Measurements from ENCODE around the gene ARID1B.

The ARID1B gene

DNA sequence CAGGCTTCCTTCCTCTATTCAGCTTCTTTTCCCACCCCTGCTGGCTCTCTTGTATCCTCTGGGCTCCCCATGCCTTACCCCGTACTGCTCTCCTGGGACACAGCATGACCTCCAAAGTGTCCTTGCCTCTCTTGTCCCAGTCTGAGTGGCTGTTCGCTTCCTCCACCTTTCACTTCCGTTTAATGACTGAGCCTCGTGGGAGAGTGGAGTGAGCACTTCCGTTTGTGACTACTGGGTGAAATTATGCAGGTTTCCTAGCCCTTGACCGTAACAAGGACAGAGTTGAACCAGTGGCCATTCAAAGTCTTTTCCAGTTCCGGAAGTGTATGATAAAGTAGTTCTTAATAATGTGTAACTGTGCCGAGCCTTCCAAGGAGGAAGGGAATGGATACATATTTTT, 109.2 kb downstream of the ARID1B start:
- Histone ChIP-seq H3K9me3 (ENCODE audit: control insufficient read depth, low read length) (no peaks in the 10 kb centered on the region), H2AFZ (no peak overlapping the region), H3K79me2 (peaks cover 43% of the 10 kb centered on the region), H3K36me3 (ENCODE audit: control insufficient read depth, insufficient read depth, low read length) (no peaks in the 10 kb centered on the region), H3K4me3 (ENCODE audit: low read depth, low read length) (no peak overlapping the region), H3K4me1 (peaks cover 14% of the 10 kb centered on the region), H3K4me2 (ENCODE audit: low read length) (no peak overlapping the region), H3K9ac (no peak overlapping the region), H3K27me3 (ENCODE audit: control insufficient read depth, insufficient read depth, low read length) (no peaks in the 10 kb centered on the region), H3K27ac (no peak overlapping the region)
- TF ChIP-seq, protein P1, sequence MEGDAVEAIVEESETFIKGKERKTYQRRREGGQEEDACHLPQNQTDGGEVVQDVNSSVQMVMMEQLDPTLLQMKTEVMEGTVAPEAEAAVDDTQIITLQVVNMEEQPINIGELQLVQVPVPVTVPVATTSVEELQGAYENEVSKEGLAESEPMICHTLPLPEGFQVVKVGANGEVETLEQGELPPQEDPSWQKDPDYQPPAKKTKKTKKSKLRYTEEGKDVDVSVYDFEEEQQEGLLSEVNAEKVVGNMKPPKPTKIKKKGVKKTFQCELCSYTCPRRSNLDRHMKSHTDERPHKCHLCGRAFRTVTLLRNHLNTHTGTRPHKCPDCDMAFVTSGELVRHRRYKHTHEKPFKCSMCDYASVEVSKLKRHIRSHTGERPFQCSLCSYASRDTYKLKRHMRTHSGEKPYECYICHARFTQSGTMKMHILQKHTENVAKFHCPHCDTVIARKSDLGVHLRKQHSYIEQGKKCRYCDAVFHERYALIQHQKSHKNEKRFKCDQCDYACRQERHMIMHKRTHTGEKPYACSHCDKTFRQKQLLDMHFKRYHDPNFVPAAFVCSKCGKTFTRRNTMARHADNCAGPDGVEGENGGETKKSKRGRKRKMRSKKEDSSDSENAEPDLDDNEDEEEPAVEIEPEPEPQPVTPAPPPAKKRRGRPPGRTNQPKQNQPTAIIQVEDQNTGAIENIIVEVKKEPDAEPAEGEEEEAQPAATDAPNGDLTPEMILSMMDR (IDR thresholded peaks at IDR 0.05), result no peak

DNA sequence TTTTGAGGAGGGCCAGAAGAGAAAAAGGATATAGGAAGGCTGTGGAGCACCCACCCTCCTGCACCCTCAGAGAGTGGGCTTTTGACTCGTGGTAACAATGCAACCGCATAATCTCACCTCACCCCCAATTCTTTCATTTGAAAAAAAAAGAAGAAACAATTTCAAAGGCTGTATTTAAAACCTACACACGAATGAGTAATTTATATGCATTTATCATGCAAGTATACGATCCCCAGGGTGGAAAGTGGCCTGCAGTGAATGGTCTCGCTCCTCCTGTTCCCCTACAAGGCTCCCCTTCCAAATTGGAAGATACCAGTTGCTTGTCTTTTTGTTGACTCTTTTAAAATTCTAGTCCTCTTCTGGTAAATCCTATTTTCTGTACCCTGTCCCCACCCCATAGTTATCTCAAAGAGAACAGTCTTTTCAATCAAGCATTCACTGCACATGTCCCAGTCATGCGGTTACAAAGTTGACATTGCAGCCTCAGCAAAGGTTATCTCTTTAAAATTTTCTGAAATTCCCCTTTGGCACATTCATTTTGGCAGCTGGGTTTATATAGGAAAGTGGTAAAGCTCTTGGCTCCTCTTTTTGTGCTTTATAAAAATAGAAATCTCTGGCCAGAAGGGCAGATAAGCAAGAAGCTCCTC, 110.6 kb downstream of the ARID1B start:
- Histone ChIP-seq H3K4me1 (peaks cover 10% of the 10 kb centered on the region), H3K36me3 (ENCODE audit: control insufficient read depth, insufficient read depth, low read length) (no peaks in the 10 kb centered on the region), H3K4me2 (ENCODE audit: low read length) (peak overlapping the region; percentile 15), H3K4me3 (ENCODE audit: low read depth, low read length) (no peak overlapping the region), H3K9me3 (ENCODE audit: control insufficient read depth, low read length) (no peaks in the 10 kb centered on the region), H3K79me2 (peaks cover 32% of the 10 kb centered on the region), H3K27me3 (ENCODE audit: control insufficient read depth, insufficient read depth, low read length) (no peaks in the 10 kb centered on the region), H3K9ac (no peak overlapping the region), H2AFZ (no peak overlapping the region), H3K27ac (no peak overlapping the region)
- TF ChIP-seq, protein P1 (IDR thresholded peaks at IDR 0.05), result no peak

GRCh38 chr6:156889469-156889868, 112.3 kb downstream of the ARID1B start:
- Histone ChIP-seq H3K36me3 (ENCODE audit: control insufficient read depth, insufficient read depth, low read length) (no peaks in the 10 kb centered on the region), H3K4me3 (ENCODE audit: low read depth, low read length) (no peak overlapping the region), H3K4me2 (ENCODE audit: low read length) (no peak overlapping the region), H3K4me1 (peaks cover 4% of the 10 kb centered on the region), H3K27ac (no peak overlapping the region), H3K9ac (no peak overlapping the region), H3K79me2 (peaks cover 35% of the 10 kb centered on the region), H3K27me3 (ENCODE audit: control insufficient read depth, insufficient read depth, low read length) (no peaks in the 10 kb centered on the region), H2AFZ (no peak overlapping the region), H3K9me3 (ENCODE audit: control insufficient read depth, low read length) (no peaks in the 10 kb centered on the region)
- TF ChIP-seq, protein P1 (IDR thresholded peaks at IDR 0.05), result no peak

DNA sequence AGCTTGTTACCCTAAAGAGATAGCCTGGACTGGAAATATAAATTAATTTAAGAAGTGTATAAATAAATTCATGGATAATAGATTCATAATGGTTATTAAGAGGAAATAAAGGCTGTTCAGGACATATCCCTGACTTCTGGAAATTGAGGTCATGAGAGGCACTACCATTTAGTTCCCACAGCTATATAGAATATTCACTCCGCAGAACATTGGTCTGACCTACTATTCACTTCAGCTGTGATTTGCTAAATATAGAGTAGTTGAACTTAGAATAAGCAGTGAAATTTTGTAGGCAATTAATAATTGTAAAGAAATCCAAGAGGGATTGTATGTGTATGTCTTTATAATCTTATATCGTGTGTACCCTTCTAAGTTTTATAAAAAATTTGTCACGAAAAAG, 112.8 kb downstream of the ARID1B start:
- no peak overlapping the region for H3K27ac ChIP-seq
- no peaks in the 10 kb centered on the region for H3K36me3 ChIP-seq (ENCODE audit: control insufficient read depth, insufficient read depth, low read length)
- H3K79me2 ChIP-seq, result peaks cover 39% of the 10 kb centered on the region
- H3K9ac ChIP-seq, result no peak overlapping the region
- H3K9me3 ChIP-seq (ENCODE audit: control insufficient read depth, low read length), result no peaks in the 10 kb centered on the region
- H2AFZ ChIP-seq, result no peak overlapping the region
- peaks cover 4% of the 10 kb centered on the region for H3K4me1 ChIP-seq
- TF ChIP-seq, protein P1 (IDR thresholded peaks at IDR 0.05), result no peak
- H3K4me3 ChIP-seq (ENCODE audit: low read depth, low read length), result no peak overlapping the region
- no peaks in the 10 kb centered on the region for H3K27me3 ChIP-seq (ENCODE audit: control insufficient read depth, insufficient read depth, low read length)
- H3K4me2 ChIP-seq (ENCODE audit: low read length), result no peak overlapping the region
